ENCODE measurements around the gene SLC25A39. TPM values are rescaled to one million over a fixed set of nuclear protein-coding genes. Genes with fewer than 3 reads are reported as not detected.

SLC25A39 gene
- total and polyA plus RNA-seq, 2 of the 4 experiments (the other 2 are of a cell fraction), result 49.1 to 99.7 TPM

DNA sequence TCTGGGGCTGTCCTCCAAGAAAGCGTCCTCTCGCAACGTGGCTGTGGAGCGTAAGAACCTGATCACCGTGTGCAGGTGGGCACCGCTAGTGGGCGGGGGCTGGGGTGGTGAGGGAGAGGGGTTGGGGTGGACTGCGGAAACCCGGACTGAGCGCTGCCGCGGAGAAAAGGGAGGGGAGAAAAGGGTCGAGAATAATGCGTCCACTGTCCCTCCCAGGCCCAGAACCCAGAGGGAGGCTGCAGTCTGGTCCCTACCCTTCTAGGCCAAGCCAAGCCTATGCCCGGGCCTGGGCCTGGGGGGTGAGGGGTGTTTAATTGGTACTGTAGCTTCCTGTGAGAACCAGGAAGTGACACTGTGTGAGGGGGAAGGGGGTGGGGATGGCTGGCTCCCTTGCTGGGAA is 15.8 kb downstream of the SLC25A39 start:
- H3K18ac ChIP-seq (ENCODE audit: low read depth, low read length), result no peak overlapping the region
- H2AFZ ChIP-seq (replicated peaks; ENCODE audit: low read length, poor library complexity), result no peak overlapping the region
- peak overlapping the region; percentile 24; the same call in 1 of the 2 replicates for H3K4me2 ChIP-seq (ENCODE audit: low read depth, low read length)
- ATAC-seq (ENCODE audit: low read depth) (no peak), DNase-seq (no peak)
- H3K27me3 ChIP-seq (ENCODE audit: control insufficient read depth, insufficient read depth, low read length), result peaks cover 49% of the 10 kb centered on the region
- ChIA-PET POLR2A (ENCODE audit: unreplicated experiment) (interaction anchor here (0.5 to 0.8 kb wide), 2 partner anchors 8 to 109 kb away, joined by 3 to 4 read pairs; partner anchors contain the start of gene ATXN7L3), CTCF (no interaction called here)
- no peak overlapping the region for H2BK5ac ChIP-seq (ENCODE audit: low read depth, low read length, poor library complexity, severe bottlenecking)
- no peak overlapping the region for H2BK20ac ChIP-seq (ENCODE audit: low read depth, low read length)
- H3K9me1 ChIP-seq (ENCODE audit: insufficient read depth, low read length), result no peaks in the 10 kb centered on the region
- H3K9me3 ChIP-seq (ENCODE audit: control insufficient read depth, insufficient read depth, low read length), result no peaks in the 10 kb centered on the region
- dilution Hi-C loops (cut with HindIII; ENCODE audit: low sequenced_read_pairs, unreplicated experiment) (no loop called here), in situ Hi-C loops (cut with MboI; ENCODE audit: low sequenced_read_pairs) (no loop called here), intact Hi-C loops (cut with micrococcal nuclease) (loop anchor here (5.0 kb wide), 1 partner anchor 87 kb away; no protein-coding TSS in a partner anchor)
- H2BK120ac ChIP-seq (ENCODE audit: low read depth, low read length), result no peak overlapping the region
- H4K91ac ChIP-seq (ENCODE audit: insufficient read depth, low read depth, low read length), result no peak overlapping the region
- no peak for TF ChIP-seq MXI1 (IDR thresholded peaks at IDR 0.05; ENCODE audit: borderline replicate concordance, low read depth, low read length)
- TF ChIP-seq, protein P1, sequence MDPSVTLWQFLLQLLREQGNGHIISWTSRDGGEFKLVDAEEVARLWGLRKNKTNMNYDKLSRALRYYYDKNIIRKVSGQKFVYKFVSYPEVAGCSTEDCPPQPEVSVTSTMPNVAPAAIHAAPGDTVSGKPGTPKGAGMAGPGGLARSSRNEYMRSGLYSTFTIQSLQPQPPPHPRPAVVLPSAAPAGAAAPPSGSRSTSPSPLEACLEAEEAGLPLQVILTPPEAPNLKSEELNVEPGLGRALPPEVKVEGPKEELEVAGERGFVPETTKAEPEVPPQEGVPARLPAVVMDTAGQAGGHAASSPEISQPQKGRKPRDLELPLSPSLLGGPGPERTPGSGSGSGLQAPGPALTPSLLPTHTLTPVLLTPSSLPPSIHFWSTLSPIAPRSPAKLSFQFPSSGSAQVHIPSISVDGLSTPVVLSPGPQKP (IDR thresholded peaks at IDR 0.05; ENCODE audit: borderline replicate concordance, low read depth, low read length), result no peak
- TF ChIP-seq, protein P2, sequence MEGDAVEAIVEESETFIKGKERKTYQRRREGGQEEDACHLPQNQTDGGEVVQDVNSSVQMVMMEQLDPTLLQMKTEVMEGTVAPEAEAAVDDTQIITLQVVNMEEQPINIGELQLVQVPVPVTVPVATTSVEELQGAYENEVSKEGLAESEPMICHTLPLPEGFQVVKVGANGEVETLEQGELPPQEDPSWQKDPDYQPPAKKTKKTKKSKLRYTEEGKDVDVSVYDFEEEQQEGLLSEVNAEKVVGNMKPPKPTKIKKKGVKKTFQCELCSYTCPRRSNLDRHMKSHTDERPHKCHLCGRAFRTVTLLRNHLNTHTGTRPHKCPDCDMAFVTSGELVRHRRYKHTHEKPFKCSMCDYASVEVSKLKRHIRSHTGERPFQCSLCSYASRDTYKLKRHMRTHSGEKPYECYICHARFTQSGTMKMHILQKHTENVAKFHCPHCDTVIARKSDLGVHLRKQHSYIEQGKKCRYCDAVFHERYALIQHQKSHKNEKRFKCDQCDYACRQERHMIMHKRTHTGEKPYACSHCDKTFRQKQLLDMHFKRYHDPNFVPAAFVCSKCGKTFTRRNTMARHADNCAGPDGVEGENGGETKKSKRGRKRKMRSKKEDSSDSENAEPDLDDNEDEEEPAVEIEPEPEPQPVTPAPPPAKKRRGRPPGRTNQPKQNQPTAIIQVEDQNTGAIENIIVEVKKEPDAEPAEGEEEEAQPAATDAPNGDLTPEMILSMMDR (conservative IDR thresholded peaks at IDR 0.05; ENCODE audit: low read depth, low read length), result no peak
- no peak for TF ChIP-seq FOS (IDR thresholded peaks at IDR 0.05; ENCODE audit: low read depth, low read length)
- no peak for TF ChIP-seq CEBPB (IDR thresholded peaks at IDR 0.05; ENCODE audit: low read depth, low read length)
- no peak for TF ChIP-seq BHLHE40 (IDR thresholded peaks at IDR 0.05; ENCODE audit: low read depth, low read length)
- no peak for TF ChIP-seq MAFK (IDR thresholded peaks at IDR 0.05; ENCODE audit: low read depth, low read length)
- no peak for TF ChIP-seq POLR2A (IDR thresholded peaks at IDR 0.05; ENCODE audit: low read depth, low read length)
- TF ChIP-seq SMC3 (IDR thresholded peaks at IDR 0.05; ENCODE audit: low read depth, low read length), result no peak
- no peak for TF ChIP-seq RCOR1 (IDR thresholded peaks at IDR 0.05; ENCODE audit: insufficient replicate concordance, low read length)
- no peak for TF ChIP-seq RAD21 (IDR thresholded peaks at IDR 0.05; ENCODE audit: low read length)
- no peak for TF ChIP-seq RFX5 (IDR thresholded peaks at IDR 0.05; ENCODE audit: low read depth, low read length)
- TF ChIP-seq MAZ (IDR thresholded peaks at IDR 0.05; ENCODE audit: borderline replicate concordance, low read depth, low read length), result no peak
- no peak for TF ChIP-seq CHD1 (IDR thresholded peaks at IDR 0.05; ENCODE audit: low read depth, low read length)
- no peak for TF ChIP-seq NFE2L2 (IDR thresholded peaks at IDR 0.05; ENCODE audit: low read depth, low read length)
- H2BK15ac ChIP-seq (ENCODE audit: low read depth, low read length), result no peak overlapping the region
- H3K36me3 ChIP-seq (ENCODE audit: control insufficient read depth, insufficient read depth, low read length), result no peaks in the 10 kb centered on the region
- no peaks in the 10 kb centered on the region for H3K79me1 ChIP-seq (ENCODE audit: low read depth in 1 of 2, low read length in 2 of 2)
- no peak overlapping the region for H3K9ac ChIP-seq (ENCODE audit: low read depth, low read length)
- no peak overlapping the region for H3K23ac ChIP-seq (ENCODE audit: low read depth, low read length)
- no peak overlapping the region for H2AK5ac ChIP-seq (ENCODE audit: low read depth, low read length)
- H2AK9ac ChIP-seq (replicated peaks; ENCODE audit: low read depth, low read length, poor library complexity), result no peak overlapping the region
- BruUV-seq (replicated peaks), result no TSS peak
- H4K8ac ChIP-seq (ENCODE audit: low read depth in 2 of 2, low read length in 2 of 2), result no peak overlapping the region
- no peaks in the 10 kb centered on the region for H4K20me1 ChIP-seq (ENCODE audit: insufficient read depth, low read length)
- no peak overlapping the region for H4K5ac ChIP-seq (ENCODE audit: low read depth, low read length)
- no peak overlapping the region for H3K4ac ChIP-seq (ENCODE audit: low read depth, low read length)
- 0% methylated on average over 2 of the region's 15 CpGs; no CpG with 5 or more reads in 1 of the 2 experiments for WGBS, 2 experiments (ENCODE audit: extremely low coverage in 2 of 2, insufficient read length in 1 of 2)
- H3K4me1 ChIP-seq (ENCODE audit: control insufficient read depth, insufficient read depth, low read length), result peaks cover 4% of the 10 kb centered on the region; the same call in 1 of the 2 replicates
- H3K27ac ChIP-seq (ENCODE audit: insufficient read depth, low read length), result no peak overlapping the region
- no peak overlapping the region for H3K4me3 ChIP-seq (ENCODE audit: insufficient read depth, low read depth, low read length)
- no peak overlapping the region for H3K56ac ChIP-seq (ENCODE audit: extremely low read depth, insufficient read depth, low read length)
- H3K14ac ChIP-seq (replicated peaks; ENCODE audit: low read depth, low read length), result no peak overlapping the region

Data from IMR-90 (cell line).